ENCODE results near the gene CPNE5. TPM values are rescaled to one million over a fixed set of nuclear protein-coding genes. Genes with fewer than 3 reads are reported as not detected.

CPNE5 gene
- total and polyA plus RNA-seq, 9 of the 15 experiments (the other 6 are each of a cell fraction or from before 2014, with no cell fraction given), result 0.14 to 1.0 (median 0.46) TPM; not detected in 2

- TF ChIP-seq, protein P1, sequence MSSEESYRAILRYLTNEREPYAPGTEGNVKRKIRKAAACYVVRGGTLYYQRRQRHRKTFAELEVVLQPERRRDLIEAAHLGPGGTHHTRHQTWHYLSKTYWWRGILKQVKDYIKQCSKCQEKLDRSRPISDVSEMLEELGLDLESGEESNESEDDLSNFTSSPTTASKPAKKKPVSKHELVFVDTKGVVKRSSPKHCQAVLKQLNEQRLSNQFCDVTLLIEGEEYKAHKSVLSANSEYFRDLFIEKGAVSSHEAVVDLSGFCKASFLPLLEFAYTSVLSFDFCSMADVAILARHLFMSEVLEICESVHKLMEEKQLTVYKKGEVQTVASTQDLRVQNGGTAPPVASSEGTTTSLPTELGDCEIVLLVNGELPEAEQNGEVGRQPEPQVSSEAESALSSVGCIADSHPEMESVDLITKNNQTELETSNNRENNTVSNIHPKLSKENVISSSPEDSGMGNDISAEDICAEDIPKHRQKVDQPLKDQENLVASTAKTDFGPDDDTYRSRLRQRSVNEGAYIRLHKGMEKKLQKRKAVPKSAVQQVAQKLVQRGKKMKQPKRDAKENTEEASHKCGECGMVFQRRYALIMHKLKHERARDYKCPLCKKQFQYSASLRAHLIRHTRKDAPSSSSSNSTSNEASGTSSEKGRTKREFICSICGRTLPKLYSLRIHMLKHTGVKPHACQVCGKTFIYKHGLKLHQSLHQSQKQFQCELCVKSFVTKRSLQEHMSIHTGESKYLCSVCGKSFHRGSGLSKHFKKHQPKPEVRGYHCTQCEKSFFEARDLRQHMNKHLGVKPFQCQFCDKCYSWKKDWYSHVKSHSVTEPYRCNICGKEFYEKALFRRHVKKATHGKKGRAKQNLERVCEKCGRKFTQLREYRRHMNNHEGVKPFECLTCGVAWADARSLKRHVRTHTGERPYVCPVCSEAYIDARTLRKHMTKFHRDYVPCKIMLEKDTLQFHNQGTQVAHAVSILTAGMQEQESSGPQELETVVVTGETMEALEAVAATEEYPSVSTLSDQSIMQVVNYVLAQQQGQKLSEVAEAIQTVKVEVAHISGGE (CRISPR knock-in tag; IDR thresholded peaks at IDR 0.05), result no peak
- TF ChIP-seq, protein P2, sequence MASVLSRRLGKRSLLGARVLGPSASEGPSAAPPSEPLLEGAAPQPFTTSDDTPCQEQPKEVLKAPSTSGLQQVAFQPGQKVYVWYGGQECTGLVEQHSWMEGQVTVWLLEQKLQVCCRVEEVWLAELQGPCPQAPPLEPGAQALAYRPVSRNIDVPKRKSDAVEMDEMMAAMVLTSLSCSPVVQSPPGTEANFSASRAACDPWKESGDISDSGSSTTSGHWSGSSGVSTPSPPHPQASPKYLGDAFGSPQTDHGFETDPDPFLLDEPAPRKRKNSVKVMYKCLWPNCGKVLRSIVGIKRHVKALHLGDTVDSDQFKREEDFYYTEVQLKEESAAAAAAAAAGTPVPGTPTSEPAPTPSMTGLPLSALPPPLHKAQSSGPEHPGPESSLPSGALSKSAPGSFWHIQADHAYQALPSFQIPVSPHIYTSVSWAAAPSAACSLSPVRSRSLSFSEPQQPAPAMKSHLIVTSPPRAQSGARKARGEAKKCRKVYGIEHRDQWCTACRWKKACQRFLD (CRISPR knock-in tag; IDR thresholded peaks at IDR 0.05), result peak; percentile 84; the same call in 1 of the 2 replicates
- TF ChIP-seq, protein P3, sequence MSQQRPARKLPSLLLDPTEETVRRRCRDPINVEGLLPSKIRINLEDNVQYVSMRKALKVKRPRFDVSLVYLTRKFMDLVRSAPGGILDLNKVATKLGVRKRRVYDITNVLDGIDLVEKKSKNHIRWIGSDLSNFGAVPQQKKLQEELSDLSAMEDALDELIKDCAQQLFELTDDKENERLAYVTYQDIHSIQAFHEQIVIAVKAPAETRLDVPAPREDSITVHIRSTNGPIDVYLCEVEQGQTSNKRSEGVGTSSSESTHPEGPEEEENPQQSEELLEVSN (IDR thresholded peaks at IDR 0.05; ENCODE audit: borderline replicate concordance in 1 of 2, extremely low read depth in 1 of 2, insufficient read depth in 1 of 2, insufficient read length in 1 of 2, low read depth in 1 of 2, low read length in 1 of 2, poor library complexity in 1 of 2, severe bottlenecking in 1 of 2), result peak; percentile 67 to 79
- TF ChIP-seq RHOXF2B (CRISPR knock-in tag; conservative IDR thresholded peaks at IDR 0.05) (no peak), TRIM28 (IDR thresholded peaks at IDR 0.05) (no peak), HOXB6 (CRISPR knock-in tag; IDR thresholded peaks at IDR 0.05; ENCODE audit: borderline replicate concordance) (no peak), ZFP36 (IDR thresholded peaks at IDR 0.05; ENCODE audit: low read depth, low read length, partially characterized antibody) (peak; percentile 38), LARP7 (IDR thresholded peaks at IDR 0.05) (no peak), ZNF175 (CRISPR knock-in tag; IDR thresholded peaks at IDR 0.05; ENCODE audit: low read depth) (no peak; the same call in 1 of the 2 replicates)
- TF ChIP-seq, protein P4, sequence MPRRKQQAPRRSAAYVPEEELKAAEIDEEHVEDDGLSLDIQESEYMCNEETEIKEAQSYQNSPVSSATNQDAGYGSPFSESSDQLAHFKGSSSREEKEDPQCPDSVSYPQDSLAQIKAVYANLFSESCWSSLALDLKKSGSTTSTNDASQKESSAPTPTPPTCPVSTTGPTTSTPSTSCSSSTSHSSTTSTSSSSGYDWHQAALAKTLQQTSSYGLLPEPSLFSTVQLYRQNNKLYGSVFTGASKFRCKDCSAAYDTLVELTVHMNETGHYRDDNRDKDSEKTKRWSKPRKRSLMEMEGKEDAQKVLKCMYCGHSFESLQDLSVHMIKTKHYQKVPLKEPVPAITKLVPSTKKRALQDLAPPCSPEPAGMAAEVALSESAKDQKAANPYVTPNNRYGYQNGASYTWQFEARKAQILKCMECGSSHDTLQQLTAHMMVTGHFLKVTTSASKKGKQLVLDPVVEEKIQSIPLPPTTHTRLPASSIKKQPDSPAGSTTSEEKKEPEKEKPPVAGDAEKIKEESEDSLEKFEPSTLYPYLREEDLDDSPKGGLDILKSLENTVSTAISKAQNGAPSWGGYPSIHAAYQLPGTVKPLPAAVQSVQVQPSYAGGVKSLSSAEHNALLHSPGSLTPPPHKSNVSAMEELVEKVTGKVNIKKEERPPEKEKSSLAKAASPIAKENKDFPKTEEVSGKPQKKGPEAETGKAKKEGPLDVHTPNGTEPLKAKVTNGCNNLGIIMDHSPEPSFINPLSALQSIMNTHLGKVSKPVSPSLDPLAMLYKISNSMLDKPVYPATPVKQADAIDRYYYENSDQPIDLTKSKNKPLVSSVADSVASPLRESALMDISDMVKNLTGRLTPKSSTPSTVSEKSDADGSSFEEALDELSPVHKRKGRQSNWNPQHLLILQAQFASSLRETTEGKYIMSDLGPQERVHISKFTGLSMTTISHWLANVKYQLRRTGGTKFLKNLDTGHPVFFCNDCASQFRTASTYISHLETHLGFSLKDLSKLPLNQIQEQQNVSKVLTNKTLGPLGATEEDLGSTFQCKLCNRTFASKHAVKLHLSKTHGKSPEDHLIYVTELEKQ (CRISPR knock-in tag; IDR thresholded peaks at IDR 0.05), result no peak
- TF ChIP-seq, protein P5, sequence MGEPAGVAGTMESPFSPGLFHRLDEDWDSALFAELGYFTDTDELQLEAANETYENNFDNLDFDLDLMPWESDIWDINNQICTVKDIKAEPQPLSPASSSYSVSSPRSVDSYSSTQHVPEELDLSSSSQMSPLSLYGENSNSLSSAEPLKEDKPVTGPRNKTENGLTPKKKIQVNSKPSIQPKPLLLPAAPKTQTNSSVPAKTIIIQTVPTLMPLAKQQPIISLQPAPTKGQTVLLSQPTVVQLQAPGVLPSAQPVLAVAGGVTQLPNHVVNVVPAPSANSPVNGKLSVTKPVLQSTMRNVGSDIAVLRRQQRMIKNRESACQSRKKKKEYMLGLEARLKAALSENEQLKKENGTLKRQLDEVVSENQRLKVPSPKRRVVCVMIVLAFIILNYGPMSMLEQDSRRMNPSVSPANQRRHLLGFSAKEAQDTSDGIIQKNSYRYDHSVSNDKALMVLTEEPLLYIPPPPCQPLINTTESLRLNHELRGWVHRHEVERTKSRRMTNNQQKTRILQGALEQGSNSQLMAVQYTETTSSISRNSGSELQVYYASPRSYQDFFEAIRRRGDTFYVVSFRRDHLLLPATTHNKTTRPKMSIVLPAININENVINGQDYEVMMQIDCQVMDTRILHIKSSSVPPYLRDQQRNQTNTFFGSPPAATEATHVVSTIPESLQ (CRISPR knock-in tag; IDR thresholded peaks at IDR 0.05), result 0 out of 2 replicates have a peak, but pooled peaks have one; percentile 41
Measured at GRCh38 chr6:36848658-36849441, 9.6 kb upstream of the CPNE5 start (continued).
